ENCODE measurements around the gene ARHGEF3. TPM values are rescaled to one million over a fixed set of nuclear protein-coding genes. Genes with fewer than 3 reads are reported as not detected.

Gene ARHGEF3
- polyA plus RNA-seq, 1 donor from 2014 or later = 4.1 TPM

GRCh38 chr3:56837196-56837955, 35.6 kb upstream of the ARHGEF3 start:
- Histone ChIP-seq H3K79me2 (replicated peaks; ENCODE audit: insufficient read depth, low read length) (no peaks in the 10 kb centered on the region), H3K36me3 (ENCODE audit: insufficient read depth, low read length) (no peaks in the 10 kb centered on the region), H2AFZ (ENCODE audit: low read depth, low read length) (no peak overlapping the region), H3K27ac (ENCODE audit: low read length) (no peak overlapping the region), H3K4me3 (ENCODE audit: low read length) (no peak overlapping the region), H3K9me3 (ENCODE audit: low read length) (no peaks in the 10 kb centered on the region), H3F3A (ENCODE audit: insufficient read depth, low read length, poor library complexity, severe bottlenecking) (no peaks in the 10 kb centered on the region), H4K20me1 (ENCODE audit: insufficient read depth) (no peaks in the 10 kb centered on the region), H3K4me2 (ENCODE audit: low read length) (no peak overlapping the region), H3K9ac (ENCODE audit: low read length) (no peak overlapping the region), H3K9me2 (ENCODE audit: insufficient read depth, low read length) (no peaks in the 10 kb centered on the region), H3K27me3 (ENCODE audit: insufficient read depth, low read depth, low read length) (no peaks in the 10 kb centered on the region)
- TF ChIP-seq SMC3 (conservative IDR thresholded peaks at IDR 0.05; ENCODE audit: poor library complexity) = no peak
- TF ChIP-seq TAF1 (IDR thresholded peaks at IDR 0.05; ENCODE audit: low read depth) = no peak
- no peak for TF ChIP-seq RAD21 (conservative IDR thresholded peaks at IDR 0.05)
- TF ChIP-seq REST (IDR thresholded peaks at IDR 0.05; ENCODE audit: borderline replicate concordance) = no peak
- TF ChIP-seq EZH2 (IDR thresholded peaks at IDR 0.05; ENCODE audit: borderline replicate concordance, insufficient read depth, low read length, poor library complexity, severe bottlenecking) = no peak
- no peak for TF ChIP-seq POLR2AphosphoS5 (IDR thresholded peaks at IDR 0.05)
- no peak for TF ChIP-seq EP300 (conservative IDR thresholded peaks at IDR 0.05; ENCODE audit: poor library complexity, severe bottlenecking)
- no peak for TF ChIP-seq CTCF (IDR thresholded peaks at IDR 0.05; ENCODE audit: poor library complexity, severe bottlenecking)
- TF ChIP-seq MXI1 (conservative IDR thresholded peaks at IDR 0.05; ENCODE audit: poor library complexity, severe bottlenecking) = no peak

GRCh38 chr3:56836276-56837163, 34.8 kb upstream of the ARHGEF3 start:
- Histone ChIP-seq H3F3A (ENCODE audit: insufficient read depth, low read length, poor library complexity, severe bottlenecking) (no peaks in the 10 kb centered on the region), H4K20me1 (ENCODE audit: insufficient read depth) (no peaks in the 10 kb centered on the region), H3K9ac (ENCODE audit: low read length) (no peak overlapping the region), H3K27me3 (ENCODE audit: insufficient read depth, low read depth, low read length) (no peaks in the 10 kb centered on the region), H3K9me3 (ENCODE audit: low read length) (no peaks in the 10 kb centered on the region), H3K9me2 (ENCODE audit: insufficient read depth, low read length) (no peaks in the 10 kb centered on the region), H2AFZ (ENCODE audit: low read depth, low read length) (no peak overlapping the region), H3K4me2 (ENCODE audit: low read length) (no peak overlapping the region), H3K4me3 (ENCODE audit: low read length) (no peak overlapping the region), H3K36me3 (ENCODE audit: insufficient read depth, low read length) (no peaks in the 10 kb centered on the region), H3K27ac (ENCODE audit: low read length) (no peak overlapping the region), H3K79me2 (replicated peaks; ENCODE audit: insufficient read depth, low read length) (no peaks in the 10 kb centered on the region)
- TF ChIP-seq EP300 (conservative IDR thresholded peaks at IDR 0.05; ENCODE audit: poor library complexity, severe bottlenecking) (no peak), POLR2AphosphoS5 (IDR thresholded peaks at IDR 0.05) (no peak), MXI1 (conservative IDR thresholded peaks at IDR 0.05; ENCODE audit: poor library complexity, severe bottlenecking) (no peak), RAD21 (conservative IDR thresholded peaks at IDR 0.05) (no peak), TAF1 (IDR thresholded peaks at IDR 0.05; ENCODE audit: low read depth) (no peak)
